Activated gamma-delta T cell (primary cell): ENCODE measurements around the gene SRCAP.

ENCODE experiments used
- DNase-seq: peaks from one replicate; lab custom pipeline; 2025; lab: John Stamatoyannopoulos, UW
- total RNA-seq, 2 donors: gene quantifications; one replicate each; lab custom pipeline; 2026; lab: John Stamatoyannopoulos, UW

The SRCAP gene
- total RNA-seq, result 14.8 to 16.1 reads per million in 2 donors

DNA sequence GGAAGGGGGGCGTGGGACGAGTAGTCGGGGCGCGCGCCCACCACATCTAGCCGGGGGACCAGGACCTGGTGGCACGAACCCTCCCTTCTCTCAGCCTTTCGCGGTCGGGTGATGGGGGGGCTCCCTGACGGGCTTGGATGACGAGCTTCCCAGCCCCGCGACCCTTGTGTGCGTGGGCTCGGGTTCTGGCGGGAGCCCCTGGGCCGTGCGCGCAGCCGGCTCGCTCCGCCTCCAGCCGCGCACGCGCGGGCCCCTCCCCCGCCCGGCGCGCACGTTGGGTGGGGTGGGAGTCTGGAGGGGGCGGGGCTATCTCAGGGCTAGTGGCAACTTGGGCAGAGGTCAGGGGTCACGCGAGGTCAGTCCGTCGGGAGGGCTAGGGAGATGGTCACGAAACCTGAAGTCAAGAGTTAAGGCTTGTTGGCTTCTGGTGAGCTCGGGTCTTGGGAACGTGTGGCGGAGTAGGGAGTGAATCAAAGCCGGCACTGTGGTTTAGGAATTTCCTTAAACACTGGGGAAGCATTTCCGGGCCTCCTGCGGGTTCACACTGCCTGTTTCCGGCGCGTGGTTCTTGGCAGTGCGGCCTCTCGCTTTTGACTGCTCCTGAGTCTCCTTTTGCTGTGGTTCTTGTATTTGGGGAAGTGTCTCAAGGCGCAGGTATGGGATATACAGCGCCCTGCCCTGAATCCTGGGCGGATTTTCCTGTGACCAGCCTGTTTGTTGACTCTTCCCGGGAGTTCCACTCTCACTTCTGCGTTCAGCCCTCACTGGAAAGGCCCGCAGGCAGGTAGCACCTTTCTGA lies at the start of gene SRCAP:
Gene SRCAP, plus strand, starts transcription at position 356 of the 799 bp plus-strand sequence. CDS start 1,654 bp downstream, outside the sequence.
- peak; percentile 64 for DNase-seq

GRCh38 chr16:30649725-30650368 lies 49.1 kb upstream of the SRCAP start:
- DNase-seq, result no peak

DNA sequence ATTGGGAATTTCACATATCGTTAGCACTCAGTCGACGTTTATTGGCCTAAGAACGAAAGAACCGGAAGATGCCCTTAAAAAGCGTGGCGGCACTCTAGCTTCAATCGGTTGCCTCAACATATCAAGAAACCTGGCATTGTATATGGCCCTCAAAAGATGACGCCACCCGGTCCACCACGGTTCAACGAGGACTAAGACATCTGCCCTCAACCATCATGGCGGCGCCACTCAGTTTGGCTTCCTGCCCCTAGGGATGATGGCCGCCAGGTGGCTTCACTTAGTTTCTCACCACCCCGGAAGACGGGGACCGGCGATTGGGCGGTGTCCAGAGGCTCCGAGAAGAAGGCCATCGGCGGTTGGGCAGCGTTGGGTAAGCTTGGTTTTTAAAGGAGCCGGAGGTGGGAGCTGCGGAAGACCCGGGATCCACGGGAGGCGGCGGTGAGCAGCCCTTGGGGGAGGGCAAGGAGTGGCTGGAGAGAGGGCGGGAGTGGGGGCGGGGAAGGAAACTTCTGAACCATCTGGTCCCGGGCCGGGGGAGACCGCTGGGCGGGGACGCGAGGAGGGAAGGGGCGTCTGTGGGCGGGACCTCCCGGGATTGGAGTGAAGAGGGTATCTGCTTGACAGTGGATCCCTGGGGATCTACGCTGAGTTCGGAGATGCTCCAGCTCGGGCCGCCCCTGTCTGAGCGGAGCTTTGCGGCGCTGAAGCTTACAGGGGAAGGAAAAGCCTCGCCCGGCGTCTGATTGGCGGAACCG lies 48.4 kb upstream of the SRCAP start, which contains the start of gene PRR14:
Gene PRR14, plus strand, starts transcription at position 592 of the 755 bp plus-strand sequence. CDS start 686 bp downstream, outside the sequence.
- DNase-seq, result peak; percentile 77

GRCh38 chr16:30651124-30652004 lies 47.6 kb upstream of the SRCAP start:
- DNase-seq, result peak; percentile 76

DNA sequence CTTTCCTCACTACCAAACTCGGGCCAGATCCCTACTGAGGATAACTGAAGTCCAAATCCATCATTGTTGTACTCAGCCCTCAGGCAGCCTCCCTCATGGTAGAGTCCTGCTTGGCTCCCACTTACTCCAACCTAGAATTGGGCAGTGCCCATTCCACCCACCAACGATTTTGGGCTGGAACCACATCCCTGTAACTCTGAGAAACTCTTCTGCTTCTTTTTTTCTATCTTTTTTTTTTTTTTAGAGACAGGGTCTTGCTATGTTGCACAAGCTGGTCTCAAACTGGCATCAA lies 47.0 kb upstream of the SRCAP start:
- DNase-seq, result no peak

DNA sequence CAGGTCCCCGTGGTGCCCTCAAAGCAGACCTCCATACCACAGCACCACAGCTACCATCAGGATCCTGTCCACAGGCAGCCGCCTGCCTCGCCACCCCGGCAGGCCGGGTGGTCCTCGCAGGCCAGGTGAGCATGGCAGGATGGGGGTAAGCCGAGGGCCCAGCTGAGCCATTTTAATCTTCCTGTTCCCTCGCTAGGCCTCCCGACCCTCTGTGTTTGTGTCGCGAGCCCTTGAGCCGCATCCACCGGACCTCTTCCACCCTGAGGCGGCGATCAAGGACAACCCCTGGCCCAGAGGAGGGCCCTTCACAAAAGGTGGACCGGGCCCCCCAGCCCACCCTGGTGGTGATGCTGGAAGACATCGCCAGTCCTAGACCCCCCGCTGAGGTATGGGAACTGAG lies 46.3 kb upstream of the SRCAP start:
- no peak for DNase-seq

- DNase-seq, result no peak
Observed at GRCh38 chr16:30654856-30655255, 44.1 kb upstream of the SRCAP start.

DNA sequence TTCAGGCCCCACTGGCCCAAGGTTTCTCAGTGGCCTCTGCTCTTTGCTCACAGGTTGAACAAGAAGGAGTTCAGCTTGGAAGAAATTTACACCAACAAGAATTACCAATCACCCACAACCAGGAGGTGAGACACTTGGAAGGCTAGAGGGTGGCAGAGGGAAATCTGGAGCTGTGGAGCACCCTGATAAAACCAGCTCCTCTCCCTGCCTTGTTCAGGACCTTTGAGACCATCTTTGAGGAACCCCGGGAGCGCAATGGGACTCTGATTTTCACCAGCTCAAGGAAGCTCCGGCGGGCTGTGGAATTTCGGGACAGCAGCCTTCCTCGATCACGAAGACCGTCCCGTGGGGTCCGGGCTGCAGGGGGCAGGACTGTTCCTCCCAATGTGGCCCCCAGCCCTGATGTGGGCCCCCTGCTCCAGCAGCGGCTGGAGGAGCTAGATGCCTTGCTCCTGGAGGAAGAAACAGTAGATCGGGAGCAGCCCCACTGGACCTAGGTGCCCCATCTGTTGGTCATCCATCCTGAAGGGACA lies 43.1 kb upstream of the SRCAP start:
- no peak for DNase-seq

DNA sequence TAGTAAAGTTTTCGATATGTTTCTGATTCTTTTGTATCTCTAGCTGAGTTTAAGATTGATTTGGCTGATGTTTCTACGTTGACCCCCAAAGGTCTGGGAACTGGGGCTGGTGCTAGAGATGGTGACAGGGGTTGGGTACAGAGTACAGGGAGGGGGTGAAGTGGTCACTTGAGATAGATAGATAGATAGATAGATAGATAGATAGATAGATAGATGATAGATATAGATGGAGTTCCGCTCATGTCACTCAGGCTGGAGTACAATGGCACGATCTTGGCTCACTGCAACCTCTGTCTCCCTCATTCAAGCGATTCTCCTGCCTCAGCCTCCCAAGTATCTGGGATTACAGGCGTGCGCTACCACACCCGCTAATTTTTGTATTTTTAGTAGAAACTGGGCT lies 42.6 kb upstream of the SRCAP start:
- DNase-seq, result no peak

GRCh38 chr16:30656974-30657865 lies 41.8 kb upstream of the SRCAP start:
- no peak for DNase-seq

DNA sequence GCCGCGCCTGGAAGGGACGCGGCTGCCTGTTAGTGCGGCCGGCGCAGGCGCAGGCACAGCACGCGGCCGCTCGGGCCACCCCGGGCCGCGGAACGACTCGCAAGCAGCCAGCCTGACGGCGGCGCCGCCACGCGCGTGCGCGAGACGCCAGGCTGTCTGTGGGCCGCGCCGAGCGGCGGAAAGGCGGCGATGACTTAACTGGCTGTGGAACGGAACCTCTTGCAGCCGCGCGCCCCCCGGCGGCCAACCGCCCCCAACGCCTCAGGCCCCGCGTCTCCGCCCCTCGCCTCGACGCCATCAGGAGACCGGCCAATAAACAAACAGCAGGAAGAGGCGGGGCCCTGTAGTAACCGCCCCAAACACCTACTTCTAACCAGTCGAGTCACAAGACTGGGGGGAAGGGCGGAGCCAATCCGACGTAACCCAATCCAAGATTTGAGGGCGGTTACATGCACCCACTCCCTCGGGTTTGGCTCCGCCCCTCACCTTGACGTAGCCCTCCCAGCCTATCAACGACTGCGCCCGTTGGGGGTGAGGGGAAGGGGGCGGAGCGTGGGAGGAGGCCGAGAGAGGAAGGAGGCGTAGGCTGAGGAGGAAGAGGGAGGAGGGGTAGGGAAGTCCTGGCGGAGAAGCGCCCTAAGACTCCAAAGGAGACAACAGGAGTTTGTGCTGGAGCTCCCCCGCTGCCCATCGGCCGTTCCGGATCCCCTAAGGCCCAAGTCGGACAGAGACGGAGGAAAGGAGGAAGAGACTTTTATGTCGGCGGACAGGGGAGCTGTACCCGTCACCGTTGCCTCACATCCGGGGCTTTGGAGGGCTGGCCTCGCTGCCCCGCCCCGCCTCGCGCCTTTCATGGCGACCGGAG lies 40.9 kb upstream of the SRCAP start, which contains the start of gene FBRS:
Gene FBRS, plus strand, starts transcription at position 566 of the 865 bp plus-strand sequence. CDS start 1,088 bp downstream, outside the sequence.
- peak; percentile 99 for DNase-seq

- DNase-seq, result peak; percentile 51
Observed at GRCh38 chr16:30658731-30659506, 40.1 kb upstream of the SRCAP start.

GRCh38 chr16:30659507-30660423 lies 39.2 kb upstream of the SRCAP start:
- no peak for DNase-seq

DNA sequence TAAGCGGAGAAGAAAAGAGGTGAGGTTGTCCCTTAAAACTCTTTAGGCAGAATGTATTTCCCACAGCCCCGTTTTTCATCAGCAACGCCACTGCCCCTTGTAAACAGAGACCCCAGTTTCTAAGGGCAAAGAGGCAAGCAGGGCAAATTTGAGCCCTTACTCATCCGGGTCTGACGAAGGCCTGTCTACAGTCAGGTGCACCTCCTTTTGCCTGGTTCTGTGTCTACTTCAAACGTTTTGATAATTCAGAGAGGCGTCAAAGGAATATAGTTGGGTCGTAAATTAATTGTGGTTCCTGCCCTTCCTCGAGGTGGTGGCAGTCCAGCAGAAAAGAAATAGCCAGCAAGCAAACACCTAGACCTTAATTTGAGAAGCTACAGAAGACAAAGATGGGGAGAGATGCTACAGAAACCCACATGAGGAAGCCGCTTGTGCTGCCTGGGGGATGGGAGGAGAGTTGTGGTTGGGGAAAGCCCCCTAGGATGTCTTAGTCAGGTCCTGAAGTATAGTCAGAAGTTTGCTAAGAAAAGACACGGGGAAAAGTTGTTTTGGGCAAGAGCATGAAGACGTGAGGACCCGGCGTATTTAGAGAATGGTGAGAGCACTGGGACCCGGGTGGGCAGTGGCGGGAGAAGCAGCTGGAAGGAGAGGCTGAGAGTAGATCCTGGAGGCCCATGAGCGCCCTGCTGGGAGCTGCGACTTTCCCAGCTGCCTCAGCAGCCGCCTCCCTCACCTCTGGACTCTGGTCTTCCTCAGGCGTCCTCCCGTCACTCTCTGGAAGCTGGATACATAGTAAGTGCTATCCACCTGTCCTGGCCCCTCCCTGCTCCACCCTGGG lies 38.3 kb upstream of the SRCAP start:
- DNase-seq, result no peak

- DNase-seq, result no peak
Observed at GRCh38 chr16:30662449-30662848, 36.5 kb upstream of the SRCAP start.

- no peak for DNase-seq
Observed at GRCh38 chr16:30663038-30663437, 35.9 kb upstream of the SRCAP start.
